DND-41 (cell line): ENCODE results near the gene PGK2.

ENCODE experiments used
- ATAC-seq: fragments of 200-7000 bp; cut with Tn5 transposase; 3 replicates; pipeline ENCODE4 v1.9.1; 2021; ENCODE audit warnings: low read depth; ENCODE audit not compliant: insufficient read depth
- DNase-seq: peaks from one replicate; pipeline ENCODE4 v3.0.0-alpha.2; 2020
- H2AFZ ChIP-seq: 2 replicates; pipeline ENCODE4 v1.6.0; 2012; ENCODE audit warnings: low read depth, low read length
- H3K27ac ChIP-seq: 2 replicates; pipeline ENCODE4 v1.5.1; 2012; ENCODE audit warnings: low read length, inconsistent platforms
- H3K27me3 ChIP-seq: fragments of 200-600 bp; sonication (generic); 2 replicates; pipeline ENCODE4 v1.6.0; 2012; ENCODE audit warnings: low read length, mild to moderate bottlenecking, inconsistent platforms; ENCODE audit not compliant: insufficient read depth, poor library complexity
- H3K36me3 ChIP-seq: 2 replicates; pipeline ENCODE4 v1.5.1; 2012; ENCODE audit warnings: low read length, inconsistent platforms; ENCODE audit not compliant: insufficient read depth
- H3K4me1 ChIP-seq: 2 replicates; pipeline ENCODE4 v1.5.1; 2012; ENCODE audit warnings: mild to moderate bottlenecking, low read length; ENCODE audit not compliant: insufficient read depth
- H3K4me2 ChIP-seq: 2 replicates; pipeline ENCODE4 v1.6.0; 2012; ENCODE audit warnings: mild to moderate bottlenecking, moderate library complexity, low read length, inconsistent platforms; ENCODE audit not compliant: insufficient read depth
- H3K4me3 ChIP-seq, 2 experiments: fragments of 200-600 bp in 1 of 2; shearing (Covaris generic) in 1 of 2; 2 replicates each; pipeline ENCODE4 v1.5.1; 2012 to 2016; ENCODE audit warnings: inconsistent platforms in 2 of 2, low read length in 2 of 2, mild to moderate bottlenecking in 2 of 2, low read depth in 1 of 2, moderate library complexity in 1 of 2
- H3K79me2 ChIP-seq: 2 replicates; pipeline ENCODE4 v1.6.0; 2012; ENCODE audit warnings: low read length, inconsistent platforms; ENCODE audit not compliant: insufficient read depth
- H3K9ac ChIP-seq: 2 replicates; pipeline ENCODE4 v1.6.0; 2012; ENCODE audit warnings: low read depth, mild to moderate bottlenecking, inconsistent platforms, low read length, moderate library complexity
- H3K9me3 ChIP-seq: 2 replicates; pipeline ENCODE4 v1.5.1; 2012; ENCODE audit warnings: low read length, moderate library complexity, mild to moderate bottlenecking, inconsistent platforms; ENCODE audit not compliant: insufficient read depth, severe bottlenecking
- H4K20me1 ChIP-seq: 2 replicates; pipeline ENCODE4 v1.6.0; 2012; ENCODE audit warnings: low read length; ENCODE audit not compliant: insufficient read depth
- EZH2 ChIP-seq: IDR thresholded peaks from 3 replicates; pipeline ENCODE4 v1.6.1; 2012; ENCODE audit warnings: borderline replicate concordance, low read depth, mild to moderate bottlenecking, moderate library complexity, low read length, inconsistent platforms; ENCODE audit not compliant: severe bottlenecking
- TF ChIP-seq, protein P1 (sequence below): IDR thresholded peaks from 2 replicates; pipeline ENCODE4 v1.5.1; 2012; ENCODE audit warnings: borderline replicate concordance, low read length, moderate library complexity, mild to moderate bottlenecking; ENCODE audit not compliant: poor library complexity, severe bottlenecking; ENCODE audit errors: extremely low read depth

PGK2 gene

DNA sequence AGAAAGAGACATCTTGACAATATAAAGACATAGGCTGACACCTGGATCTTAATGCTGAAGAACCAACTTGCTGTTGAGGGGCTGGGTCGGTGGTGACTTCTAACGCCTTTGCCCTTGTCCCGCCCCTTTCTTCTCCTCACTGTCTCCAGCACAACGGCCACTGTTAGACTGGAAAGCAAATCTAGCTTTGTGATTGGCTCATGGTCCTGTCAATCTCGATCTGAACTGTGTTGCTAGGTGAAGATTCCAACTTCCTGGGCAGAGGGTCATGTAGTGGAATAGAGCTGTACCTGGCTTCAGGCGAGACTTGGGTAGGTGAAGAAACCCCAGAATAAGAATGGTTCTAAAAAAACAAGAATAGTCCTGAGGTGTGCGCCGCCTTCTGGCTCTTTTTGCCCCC is at the start of gene PGK2:
TSS of gene PGK2 (minus strand) at position 110 of the 400 bp plus-strand sequence. CDS start at position 12, 98 bp downstream.
- DNase-seq, result no peak
- Histone ChIP-seq H3K27me3 (no peaks in the 10 kb centered on the region), H3K9me3 (no peaks in the 10 kb centered on the region), H3K27ac (no peak within 1 kb of the TSS), H3K9ac (no peak within 1 kb of the TSS), H3K4me1 (no peaks in the 10 kb centered on the region), H3K4me2 (no peak within 1 kb of the TSS), H3K36me3 (no peaks in the 10 kb centered on the region), H4K20me1 (no peaks in the 10 kb centered on the region), H3K4me3 (no peak within 1 kb of the TSS), H2AFZ (no peak within 1 kb of the TSS), H3K79me2 (no peaks in the 10 kb centered on the region)
- TF ChIP-seq, protein P1, sequence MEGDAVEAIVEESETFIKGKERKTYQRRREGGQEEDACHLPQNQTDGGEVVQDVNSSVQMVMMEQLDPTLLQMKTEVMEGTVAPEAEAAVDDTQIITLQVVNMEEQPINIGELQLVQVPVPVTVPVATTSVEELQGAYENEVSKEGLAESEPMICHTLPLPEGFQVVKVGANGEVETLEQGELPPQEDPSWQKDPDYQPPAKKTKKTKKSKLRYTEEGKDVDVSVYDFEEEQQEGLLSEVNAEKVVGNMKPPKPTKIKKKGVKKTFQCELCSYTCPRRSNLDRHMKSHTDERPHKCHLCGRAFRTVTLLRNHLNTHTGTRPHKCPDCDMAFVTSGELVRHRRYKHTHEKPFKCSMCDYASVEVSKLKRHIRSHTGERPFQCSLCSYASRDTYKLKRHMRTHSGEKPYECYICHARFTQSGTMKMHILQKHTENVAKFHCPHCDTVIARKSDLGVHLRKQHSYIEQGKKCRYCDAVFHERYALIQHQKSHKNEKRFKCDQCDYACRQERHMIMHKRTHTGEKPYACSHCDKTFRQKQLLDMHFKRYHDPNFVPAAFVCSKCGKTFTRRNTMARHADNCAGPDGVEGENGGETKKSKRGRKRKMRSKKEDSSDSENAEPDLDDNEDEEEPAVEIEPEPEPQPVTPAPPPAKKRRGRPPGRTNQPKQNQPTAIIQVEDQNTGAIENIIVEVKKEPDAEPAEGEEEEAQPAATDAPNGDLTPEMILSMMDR, result no peak
- TF ChIP-seq EZH2, result no peak
- no peak for ATAC-seq

GRCh38 chr6:49835140-49835539 is 48.1 kb upstream of the PGK2 start:
- Histone ChIP-seq H3K9ac (no peak overlapping the region), H2AFZ (no peak overlapping the region), H3K36me3 (no peaks in the 10 kb centered on the region), H3K27ac (no peak overlapping the region), H4K20me1 (no peaks in the 10 kb centered on the region), H3K4me3 (no peak overlapping the region), H3K9me3 (no peaks in the 10 kb centered on the region), H3K4me1 (no peaks in the 10 kb centered on the region), H3K4me2 (no peak overlapping the region), H3K79me2 (no peaks in the 10 kb centered on the region), H3K27me3 (no peaks in the 10 kb centered on the region)
- DNase-seq (no peak), ATAC-seq (no peak)
- TF ChIP-seq EZH2, result no peak
- TF ChIP-seq, protein P1, result no peak

GRCh38 chr6:49833386-49833785 is 46.3 kb upstream of the PGK2 start:
- no peak for TF ChIP-seq EZH2
- TF ChIP-seq, protein P1, result no peak
- Histone ChIP-seq H3K9me3 (no peaks in the 10 kb centered on the region), H3K4me1 (no peaks in the 10 kb centered on the region), H3K4me2 (no peak overlapping the region), H3K9ac (no peak overlapping the region), H3K27ac (no peak overlapping the region), H3K36me3 (no peaks in the 10 kb centered on the region), H3K79me2 (no peaks in the 10 kb centered on the region), H4K20me1 (no peaks in the 10 kb centered on the region), H3K27me3 (no peaks in the 10 kb centered on the region), H2AFZ (no peak overlapping the region), H3K4me3 (no peak overlapping the region)
- DNase-seq (no peak), ATAC-seq (no peak)

DNA sequence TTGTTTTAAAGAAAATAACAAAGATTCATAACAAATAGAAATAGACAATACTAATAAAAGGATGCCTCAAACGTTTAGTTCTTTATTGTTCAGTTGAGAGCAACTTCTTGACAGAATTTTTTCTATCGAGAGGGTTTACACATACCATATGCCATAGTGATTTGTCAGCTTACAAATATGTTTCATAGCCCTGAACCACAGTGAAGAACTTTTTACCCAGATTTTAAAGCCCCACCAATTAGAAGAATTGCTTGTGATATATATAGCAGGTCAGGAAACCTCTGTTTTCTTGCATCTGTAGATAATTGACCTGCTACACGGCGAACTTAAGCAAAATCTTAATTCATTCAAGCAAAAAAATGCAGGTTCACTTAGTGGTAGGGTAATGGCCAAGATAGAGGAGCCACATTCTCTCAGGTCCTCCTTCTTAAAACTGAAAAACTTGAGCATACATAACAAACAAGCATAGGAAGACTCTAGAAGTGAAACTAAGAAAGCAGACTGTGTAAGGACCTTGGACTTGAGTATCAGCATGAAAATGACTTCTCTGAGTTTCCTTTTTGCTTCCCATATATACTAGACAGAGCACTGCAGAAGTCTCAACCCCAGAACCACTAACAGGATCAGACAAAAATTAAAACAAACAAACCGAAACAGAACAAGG is 39.8 kb upstream of the PGK2 start:
- H3K79me2 ChIP-seq, result no peaks in the 10 kb centered on the region
- H3K4me3 ChIP-seq, result no peak overlapping the region
- no peaks in the 10 kb centered on the region for H3K9me3 ChIP-seq
- H3K36me3 ChIP-seq, result no peaks in the 10 kb centered on the region
- no peak overlapping the region for H3K9ac ChIP-seq
- no peak overlapping the region for H3K4me2 ChIP-seq
- no peaks in the 10 kb centered on the region for H3K27me3 ChIP-seq
- H4K20me1 ChIP-seq, result no peaks in the 10 kb centered on the region
- no peaks in the 10 kb centered on the region for H3K4me1 ChIP-seq
- TF ChIP-seq EZH2, result no peak
- TF ChIP-seq, protein P1, result no peak
- ATAC-seq, result no peak
- no peak for DNase-seq
- no peak overlapping the region for H2AFZ ChIP-seq
- no peak overlapping the region for H3K27ac ChIP-seq
